Ascending aorta (tissue), 2 donors: ENCODE results near the gene DGCR2. TPM values are rescaled to one million over a fixed set of nuclear protein-coding genes. Genes with fewer than 3 reads are reported as not detected.

Experiments
- DNase-seq, 2 donors: peaks; one replicate each; pipeline ENCODE4 v3.0.0-alpha.2; 2019; ENCODE audit warnings: low spot score in 2 of 2
- H3K27ac ChIP-seq, 2 donors: fragments of 200-600 bp; sonication (generic); one replicate each; pipeline ENCODE4 v1.5.1; 2016 to 2017; ENCODE audit warnings: mild to moderate bottlenecking in 1 of 2
- H3K27me3 ChIP-seq: fragments of 200-600 bp; sonication (generic); one replicate; pipeline ENCODE4 v1.5.1; 2017
- H3K36me3 ChIP-seq, 2 donors: fragments of 200-600 bp; sonication (generic); one replicate each; pipeline ENCODE4 v1.5.1; 2016
- H3K4me1 ChIP-seq, 2 donors: fragments of 200-600 bp; sonication (generic); one replicate each; pipeline ENCODE4 v1.5.1; 2016 to 2017; ENCODE audit warnings: mild to moderate bottlenecking in 1 of 2
- H3K4me3 ChIP-seq, 2 donors: fragments of 200-600 bp; sonication (generic); one replicate each; pipeline ENCODE4 v1.5.1; 2016 to 2017; ENCODE audit warnings: mild to moderate bottlenecking in 1 of 2
- H3K9me3 ChIP-seq, 2 donors: fragments of 200-600 bp; sonication (generic); one replicate each; pipeline ENCODE4 v1.5.1; 2016
- CTCF ChIP-seq, 3 experiments: fragments of 200-600 bp in 2 of 3; fragments of 450-650 bp in 1 of 3; sonication (generic) in 2 of 3; IDR thresholded peaks; one replicate each; pipeline ENCODE4 v1.5.1; 2016 to 2019; ENCODE audit warnings: antibody characterized with exemption in 3 of 3, mild to moderate bottlenecking in 1 of 3, moderate library complexity in 1 of 3
- intact Hi-C: fragments of 100-400 bp; cut with DNase I; formaldehyde crosslinking; loops from one replicate; pipeline ENCODE4 v1.15.1; 2023
- total RNA-seq: library from RNA; depleted of rRNA; stranded (reverse); fragments of >200 nt; gene quantifications from one replicate; pipeline ENCODE4 v1.1.0, GENCODE V29; 2016

Gene DGCR2
- total RNA-seq, 1 donor from 2014 or later: 34.7 TPM

GRCh38 chr22:19094393-19094997, 27.7 kb downstream of the DGCR2 start:
- H3K27me3 ChIP-seq: no peaks in the 10 kb centered on the region
- peaks cover 0 to 14% of the 10 kb centered on the region in 2 donors for H3K36me3 ChIP-seq
- no peak for TF ChIP-seq CTCF (IDR thresholded peaks at IDR 0.05)
- intact Hi-C loops: no loop called here
- H3K9me3 ChIP-seq: no peaks in the 10 kb centered on the region
- H3K4me1 ChIP-seq: no peaks in the 10 kb centered on the region
- H3K27ac ChIP-seq: no peak overlapping the region
- no peak for DNase-seq
- H3K4me3 ChIP-seq: no peak overlapping the region

GRCh38 chr22:19092725-19093124, 29.5 kb downstream of the DGCR2 start:
- no peak for DNase-seq
- Histone ChIP-seq H3K27me3 (no peaks in the 10 kb centered on the region), H3K36me3 (peaks cover 11 to 19% of the 10 kb centered on the region in 2 donors), H3K4me1 (no peaks in the 10 kb centered on the region), H3K27ac (no peak overlapping the region), H3K4me3 (no peak overlapping the region), H3K9me3 (no peaks in the 10 kb centered on the region)
- no peak for TF ChIP-seq CTCF (IDR thresholded peaks at IDR 0.05)
- intact Hi-C loops: no loop called here

GRCh38 chr22:19090586-19091127, 31.6 kb downstream of the DGCR2 start:
- Histone ChIP-seq H3K4me3 (no peak overlapping the region), H3K27ac (no peak overlapping the region), H3K9me3 (no peaks in the 10 kb centered on the region), H3K36me3 (peaks cover 13 to 28% of the 10 kb centered on the region in 2 donors), H3K27me3 (no peaks in the 10 kb centered on the region), H3K4me1 (no peaks in the 10 kb centered on the region)
- intact Hi-C loops: no loop called here
- TF ChIP-seq CTCF (IDR thresholded peaks at IDR 0.05): no peak
- no peak for DNase-seq

- DNase-seq: no peak
- Histone ChIP-seq H3K27me3 (no peaks in the 10 kb centered on the region), H3K4me3 (no peak overlapping the region), H3K4me1 (no peaks in the 10 kb centered on the region), H3K9me3 (no peaks in the 10 kb centered on the region), H3K27ac (no peak overlapping the region), H3K36me3 (peaks cover 13 to 32% of the 10 kb centered on the region in 2 donors)
- no peak for TF ChIP-seq CTCF (IDR thresholded peaks at IDR 0.05)
- intact Hi-C loops: no loop called here
These were observed 32.0 kb downstream of the DGCR2 start for GRCh38 chr22:19090183-19090582.

- Histone ChIP-seq H3K27ac (no peak overlapping the region), H3K9me3 (no peaks in the 10 kb centered on the region), H3K36me3 (peaks cover 13 to 34% of the 10 kb centered on the region in 2 donors), H3K4me3 (no peak overlapping the region), H3K4me1 (no peaks in the 10 kb centered on the region), H3K27me3 (no peaks in the 10 kb centered on the region)
- DNase-seq: no peak
- intact Hi-C loops: no loop called here
- TF ChIP-seq CTCF (IDR thresholded peaks at IDR 0.05): no peak
These were observed 33.2 kb downstream of the DGCR2 start for GRCh38 chr22:19088866-19089595.
